LNCaP clone FGC (cell line): ENCODE measurements around the gene ACKR3.

Source experiments
- DNase-seq: peaks from one replicate; pipeline ENCODE4 v3.0.0-alpha.2; 2011; ENCODE audit warnings: low read depth
- H3K4me3 ChIP-seq: 2 replicates; pipeline ENCODE4 v1.5.1; 2011; ENCODE audit warnings: mild to moderate bottlenecking, low read depth, low read length, control low read depth
- CTCF ChIP-seq: IDR thresholded peaks from 2 replicates; pipeline ENCODE4 v1.5.1; 2012; ENCODE audit warnings: mild to moderate bottlenecking; ENCODE audit not compliant: control insufficient read depth, insufficient read depth; ENCODE audit errors: extremely low read depth

The ACKR3 gene

GRCh38 chr2:236600892-236601291 is 31.3 kb downstream of the ACKR3 start:
- no peak overlapping the region for H3K4me3 ChIP-seq
- DNase-seq, result no peak
- no peak for TF ChIP-seq CTCF

- TF ChIP-seq CTCF, result no peak
- no peak for DNase-seq
- no peak overlapping the region for H3K4me3 ChIP-seq
Observed at GRCh38 chr2:236601316-236602202, 31.9 kb downstream of the ACKR3 start.

DNA sequence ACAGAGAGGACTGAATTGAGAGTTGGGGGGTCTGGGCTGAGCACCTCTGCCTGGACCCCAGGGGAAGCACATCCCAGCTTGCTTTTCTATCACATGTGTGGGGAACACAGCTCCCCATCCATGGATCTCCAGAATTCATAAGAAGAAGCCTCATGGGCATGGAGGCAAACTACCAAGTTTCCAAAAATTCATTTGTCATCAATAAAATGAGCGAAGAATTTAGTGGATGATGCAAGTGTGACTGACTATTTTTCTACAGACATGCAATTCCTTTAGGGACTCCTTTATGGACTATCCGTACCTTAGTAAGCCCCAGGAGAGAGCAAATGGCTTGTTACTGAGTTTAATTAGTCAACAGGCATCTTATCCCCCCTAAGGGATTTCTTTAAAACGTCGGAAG is 33.1 kb downstream of the ACKR3 start:
- no peak for DNase-seq
- H3K4me3 ChIP-seq, result no peak overlapping the region
- TF ChIP-seq CTCF, result no peak

GRCh38 chr2:236603361-236604015 is 33.9 kb downstream of the ACKR3 start:
- TF ChIP-seq CTCF, result no peak
- DNase-seq, result no peak
- H3K4me3 ChIP-seq, result no peak overlapping the region

- DNase-seq, result no peak
- no peak for TF ChIP-seq CTCF
- no peak overlapping the region for H3K4me3 ChIP-seq
Observed at GRCh38 chr2:236604575-236605344, 35.1 kb downstream of the ACKR3 start.

- TF ChIP-seq CTCF, result no peak
- no peak overlapping the region for H3K4me3 ChIP-seq
- DNase-seq, result no peak
Observed at GRCh38 chr2:236605345-236605734, 35.7 kb downstream of the ACKR3 start.
